ENCODE results near the gene KCNT1.

The KCNT1 gene

GRCh38 chr9:135728436-135729110 lies 26.6 kb downstream of the KCNT1 start:
- no peak for DNase-seq

GRCh38 chr9:135729480-135729879 lies 27.5 kb downstream of the KCNT1 start:
- no peak for DNase-seq

GRCh38 chr9:135731454-135731853 lies 29.5 kb downstream of the KCNT1 start:
- no peak for DNase-seq

- DNase-seq: no peak
Observed at GRCh38 chr9:135732569-135733257, 30.7 kb downstream of the KCNT1 start.

DNA sequence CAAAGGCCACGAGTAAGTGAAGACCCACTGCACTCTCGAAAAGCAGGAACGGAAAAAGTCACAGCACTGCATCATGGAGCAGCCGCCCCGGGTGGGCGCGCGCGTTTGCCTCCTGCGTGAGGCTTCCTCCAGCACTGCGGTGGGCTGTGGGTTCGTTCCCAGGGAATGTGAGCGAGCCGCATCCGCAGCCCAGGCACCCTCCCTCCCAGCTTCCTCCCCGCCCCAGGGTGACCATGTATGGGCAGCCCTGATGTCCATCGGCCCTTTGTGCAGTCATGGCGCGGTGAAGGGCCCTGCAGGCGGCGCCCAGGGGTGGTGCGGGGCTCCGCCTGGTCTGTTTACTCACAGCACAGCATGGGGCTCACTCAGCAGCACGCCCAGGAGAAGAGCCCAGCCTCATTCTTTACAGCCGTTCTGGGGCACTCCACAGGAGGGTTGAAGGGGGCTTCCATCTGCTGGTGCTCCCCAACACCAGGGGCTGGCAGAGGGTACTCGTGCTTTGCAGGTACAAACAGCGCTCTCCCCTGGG lies 32.7 kb downstream of the KCNT1 start:
- no peak for DNase-seq

- no peak for DNase-seq
Observed at GRCh38 chr9:135736272-135736978, 34.4 kb downstream of the KCNT1 start.

- DNase-seq: no peak
Observed at GRCh38 chr9:135736979-135737839, 35.2 kb downstream of the KCNT1 start.

GRCh38 chr9:135737840-135738521 lies 36.0 kb downstream of the KCNT1 start:
- no peak for DNase-seq

DNA sequence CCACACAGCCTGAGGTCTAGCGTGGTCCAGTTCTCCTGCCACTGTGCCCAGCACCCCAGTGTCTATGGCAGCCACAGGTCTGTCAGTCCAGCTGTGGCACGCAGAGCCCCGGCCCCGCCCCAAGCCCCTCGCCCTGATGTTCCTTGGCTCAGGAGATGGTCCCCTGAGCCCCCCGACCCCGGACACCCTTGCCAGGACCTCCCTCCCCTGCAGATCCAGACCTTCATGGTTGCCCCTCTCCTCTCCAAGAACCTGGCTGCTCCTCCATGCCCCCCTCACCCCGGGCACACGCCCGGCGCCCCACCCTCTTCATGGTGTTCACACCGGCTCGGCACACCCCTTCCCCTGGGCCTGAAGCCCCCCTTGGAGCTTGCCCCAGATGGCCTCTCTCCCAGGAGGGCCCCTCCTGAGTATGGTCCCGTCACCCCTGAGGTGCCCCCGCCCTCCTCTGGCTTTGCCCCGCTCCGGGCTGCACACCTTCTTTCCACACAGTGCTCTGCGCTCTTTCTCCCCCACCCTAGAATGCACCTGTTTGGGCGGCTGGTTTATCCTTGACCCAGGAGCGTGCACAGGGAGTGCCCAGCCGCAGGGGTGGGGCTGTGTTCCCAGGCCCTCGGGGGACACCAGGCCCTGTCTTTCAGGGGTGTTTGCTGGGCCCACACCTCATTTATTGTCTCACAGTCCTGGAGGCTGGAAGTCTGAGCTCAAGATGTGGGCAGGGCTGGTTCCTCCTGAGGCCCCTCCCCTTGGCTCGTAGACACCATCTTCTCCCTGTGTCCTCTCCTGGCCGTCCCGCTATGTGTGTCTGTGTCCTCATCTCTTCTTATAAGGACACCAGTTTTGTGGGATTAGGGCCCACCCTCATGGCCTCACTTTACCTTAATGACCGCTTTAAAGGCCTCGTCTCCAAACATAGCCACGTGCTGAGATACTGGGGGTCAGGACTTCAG lies 37.6 kb downstream of the KCNT1 start:
- DNase-seq: no peak

GRCh38 chr9:135741276-135742219 lies 39.6 kb downstream of the KCNT1 start:
- DNase-seq: no peak

DNA sequence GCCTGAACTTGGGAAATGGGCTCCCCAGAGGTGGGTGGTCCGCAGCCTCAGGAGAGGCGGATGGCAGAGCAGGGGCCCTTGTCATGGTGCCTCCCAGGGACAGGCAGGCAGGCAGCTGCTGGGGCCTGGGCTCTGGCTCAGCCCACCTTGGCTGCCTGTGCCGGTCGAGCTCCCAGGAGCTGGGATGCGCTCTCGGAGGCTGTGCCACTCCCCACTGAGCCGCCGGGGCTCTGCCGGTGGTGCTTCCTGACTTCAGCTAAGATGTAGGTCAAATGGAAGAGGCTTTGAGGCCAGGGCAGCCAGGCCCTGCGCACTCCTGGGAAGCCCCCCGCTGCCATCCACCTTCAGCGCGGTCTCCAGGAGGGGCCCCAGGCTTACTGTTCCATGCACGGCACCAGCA lies 41.0 kb downstream of the KCNT1 start:
- no peak for DNase-seq

GRCh38 chr9:135743546-135744332 lies 41.8 kb downstream of the KCNT1 start:
- DNase-seq: no peak

DNA sequence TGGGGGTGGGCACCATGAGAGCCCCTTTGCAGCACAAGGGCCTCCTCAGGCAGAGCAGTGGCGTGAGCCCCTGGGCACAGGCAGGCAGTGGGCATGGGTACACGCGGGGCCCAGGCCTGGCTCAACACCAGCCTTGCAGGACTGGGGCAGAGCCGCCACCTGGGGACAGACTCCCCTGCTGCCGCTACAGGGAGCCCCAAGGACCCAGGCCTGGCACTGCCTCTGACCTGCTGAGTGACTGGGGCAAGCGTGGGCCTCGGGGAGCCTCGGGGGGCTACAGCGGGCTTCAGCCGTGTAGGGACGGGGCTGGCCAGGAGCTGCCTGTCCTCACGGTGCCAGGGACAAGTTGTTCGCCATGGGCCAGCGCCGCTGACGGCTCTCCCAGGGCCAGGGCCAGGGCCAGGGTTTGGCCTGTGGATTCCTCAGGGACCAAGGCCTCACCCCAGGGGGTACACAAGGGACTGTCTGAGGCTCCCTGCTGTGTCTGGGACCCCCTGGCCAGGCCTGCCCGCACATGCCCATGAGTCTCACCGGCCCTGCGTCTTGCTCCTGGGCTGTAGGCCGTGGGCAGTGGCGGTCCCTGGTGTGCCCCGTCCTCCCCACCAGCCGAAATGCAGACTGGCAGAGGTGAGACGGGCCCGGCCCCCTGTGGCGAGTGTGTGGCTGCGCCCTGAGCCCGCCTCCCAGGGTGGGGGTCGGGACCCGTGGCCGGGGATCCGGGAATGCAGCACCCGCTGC lies 42.5 kb downstream of the KCNT1 start:
- DNase-seq: no peak

GRCh38 chr9:135745189-135745588 lies 43.2 kb downstream of the KCNT1 start:
- DNase-seq: no peak

GRCh38 chr9:135745686-135746324 lies 43.8 kb downstream of the KCNT1 start:
- no peak for DNase-seq

DNA sequence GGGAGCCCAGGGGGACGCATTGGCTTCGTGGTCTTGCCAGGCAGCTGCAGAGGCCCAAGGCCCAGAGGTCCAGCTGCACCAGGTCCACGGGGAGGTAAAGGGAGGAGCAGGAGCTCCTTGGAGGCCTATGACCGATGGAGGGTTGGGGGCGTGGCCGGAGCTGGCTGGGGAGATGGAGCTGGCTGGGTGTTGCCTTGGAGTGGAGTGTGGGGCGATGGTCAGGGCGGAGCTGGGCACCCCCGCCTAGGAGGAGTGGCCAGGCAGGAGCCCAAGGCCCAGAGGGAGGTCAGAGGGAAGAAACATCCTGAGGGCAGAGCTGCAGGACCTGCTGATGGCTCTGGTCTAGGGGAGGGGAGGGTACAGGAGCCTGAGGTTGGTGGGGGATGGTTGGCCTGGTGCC lies 44.6 kb downstream of the KCNT1 start:
- DNase-seq: no peak

DNA sequence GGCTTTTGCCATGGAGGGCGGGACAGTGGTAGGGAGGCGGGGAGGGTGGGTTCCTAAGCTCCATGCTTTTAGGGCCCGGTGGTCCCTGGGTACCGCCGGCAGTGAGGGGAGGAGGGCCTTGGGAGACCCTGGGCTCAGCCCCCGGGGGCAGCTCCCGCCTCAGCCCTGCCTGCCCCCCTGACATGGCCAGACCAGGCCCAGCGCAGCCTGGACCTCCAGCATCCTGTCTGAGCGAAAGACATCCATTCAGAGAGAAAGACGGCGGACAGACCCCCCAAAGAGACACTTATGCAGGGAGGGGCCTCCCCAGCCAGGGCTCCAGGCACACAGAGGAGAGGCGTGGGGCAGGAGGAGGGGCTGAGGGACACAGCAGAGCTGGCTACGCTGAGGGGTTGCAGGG lies 45.3 kb downstream of the KCNT1 start:
- no peak for DNase-seq

DNA sequence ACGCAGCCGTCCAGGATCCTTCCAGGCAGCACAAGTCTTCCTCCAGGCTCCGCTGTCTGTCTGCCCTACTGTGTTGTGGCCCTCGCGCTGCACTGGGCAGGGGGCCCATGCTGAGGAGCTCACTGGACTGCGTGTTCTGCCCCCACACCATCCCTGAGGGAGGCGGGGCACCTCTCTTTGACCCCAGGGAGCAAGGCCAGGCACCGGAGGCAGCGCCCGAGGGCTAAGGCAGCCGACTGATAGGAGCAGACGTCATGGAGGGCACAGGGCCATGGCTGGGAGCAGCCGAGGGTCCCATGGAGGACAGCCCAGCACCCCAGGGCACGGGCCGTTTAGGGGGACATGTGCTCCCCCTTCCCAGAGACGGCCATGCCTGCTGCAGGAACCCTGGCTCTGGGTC lies 46.7 kb downstream of the KCNT1 start:
- no peak for DNase-seq
